NOMO-1 treated with dmso at 0.1 percent for 144 hours (cell line): Measurements from ENCODE around the gene KDM4D.
"Not testable (repeated sequence)": the region's sequence is repeated elsewhere in the genome, so short reads cannot be mapped to it uniquely, and the experiment has no call there.

Source experiments
- DNase-seq: peaks from one replicate; lab custom pipeline; 2025; ENCODE audit not compliant: unreplicated experiment; lab: John Stamatoyannopoulos, UW

Gene KDM4D

DNA sequence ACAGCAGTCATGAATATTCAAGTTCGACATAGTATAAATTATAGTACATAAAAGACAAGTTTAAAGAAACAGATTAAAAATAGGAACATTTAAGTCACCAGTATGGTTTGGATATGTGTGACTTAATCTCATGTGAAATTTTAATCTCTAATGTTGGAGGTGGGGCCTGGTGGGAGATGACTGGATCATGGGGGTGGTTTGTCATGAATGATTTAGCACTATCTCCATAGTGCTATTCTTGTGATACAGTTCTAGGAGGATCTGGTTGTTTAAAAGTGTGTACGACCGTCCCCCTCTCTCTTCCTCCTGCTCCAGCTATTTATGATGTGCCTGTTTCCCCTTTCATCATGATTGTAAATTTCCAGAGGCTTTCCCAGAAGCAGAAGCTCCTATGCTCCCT lies 54.8 kb downstream of the KDM4D start:
- no peak for DNase-seq

DNA sequence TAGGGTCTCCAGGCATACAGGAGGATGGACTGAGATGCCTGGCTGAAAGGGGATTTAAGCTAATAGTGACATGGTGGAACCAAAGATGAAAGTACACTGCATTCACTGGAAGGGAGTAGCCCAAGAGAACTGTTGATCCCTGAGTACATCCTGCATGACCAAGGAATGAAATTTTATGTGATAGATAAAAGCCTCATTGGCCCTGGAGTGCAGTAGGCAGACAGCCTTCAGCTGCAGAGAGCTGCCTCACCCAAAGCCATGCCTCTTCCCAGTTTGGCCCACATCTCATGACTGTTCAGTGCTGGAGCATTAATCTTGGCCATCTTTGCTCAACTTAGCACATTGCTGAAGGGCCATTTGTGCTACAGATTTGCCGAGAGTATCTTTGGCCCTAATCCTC lies 59.5 kb downstream of the KDM4D start:
- DNase-seq: no peak

GRCh38 chr11:95035316-95035715 lies 61.8 kb downstream of the KDM4D start:
- DNase-seq: no peak

GRCh38 chr11:95037356-95038035 lies 64.0 kb downstream of the KDM4D start:
- not testable (repeated sequence) for DNase-seq

DNA sequence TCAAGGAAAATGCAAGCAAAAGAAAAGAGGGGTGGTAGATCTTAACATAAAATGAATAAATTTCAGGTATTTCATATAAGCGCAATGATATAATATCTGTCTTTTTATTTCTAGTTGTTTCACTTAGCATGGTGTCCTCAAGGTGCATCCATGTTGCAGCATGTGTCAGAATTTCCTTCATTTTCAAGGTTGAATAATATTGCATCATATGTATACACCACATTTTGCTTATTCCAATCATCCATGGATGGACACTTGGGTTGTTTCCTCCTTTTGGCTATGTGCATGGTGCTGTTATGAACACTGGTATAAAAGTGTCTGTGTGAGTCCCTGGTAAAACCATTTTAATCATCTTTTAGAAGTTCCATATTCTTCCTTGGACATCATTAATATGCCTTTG lies 68.7 kb downstream of the KDM4D start:
- no peak for DNase-seq

- DNase-seq: no peak
Observed at GRCh38 chr11:95042906-95043305, 69.4 kb downstream of the KDM4D start.

DNA sequence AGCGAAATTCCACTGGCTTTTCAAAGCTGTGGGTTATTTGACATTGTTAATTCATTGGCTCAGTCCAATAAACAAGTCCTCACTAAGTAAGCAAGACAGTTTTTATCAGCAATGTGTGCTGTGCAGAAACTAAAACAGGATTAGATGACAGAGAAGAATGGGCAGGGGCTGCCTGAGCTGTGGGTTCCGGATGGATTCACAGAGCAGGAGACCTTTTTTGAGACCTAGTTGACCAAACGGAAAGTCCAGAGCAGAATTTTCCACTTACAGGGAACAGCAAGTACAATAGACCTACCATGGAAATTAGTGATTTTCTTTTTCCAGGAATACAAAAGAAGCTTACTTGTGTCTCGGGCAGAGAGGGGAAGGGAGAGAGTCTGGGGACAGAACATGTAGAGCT lies 70.5 kb downstream of the KDM4D start:
- DNase-seq: no peak

DNA sequence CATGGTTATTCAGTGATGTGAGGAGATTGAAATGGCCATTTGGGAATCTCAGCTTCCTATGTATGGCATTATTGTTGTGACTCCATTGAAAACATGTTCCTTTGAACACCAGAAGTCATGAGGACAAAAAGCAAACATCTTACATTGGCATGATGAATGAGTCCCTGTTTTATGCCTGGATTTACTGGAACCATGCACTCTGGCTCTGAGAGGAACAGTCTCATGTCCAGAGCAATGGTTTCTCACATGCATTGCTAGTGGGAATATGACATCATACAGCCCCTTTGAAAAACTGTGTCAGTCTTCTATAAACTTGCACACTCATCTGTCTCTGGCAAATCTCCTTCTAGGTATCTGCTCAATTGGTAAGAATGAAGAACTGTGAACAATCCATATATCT lies 72.3 kb downstream of the KDM4D start:
- DNase-seq: no peak
